WERI-Rb-1 (cell line): ENCODE data around the gene GPI.

Experiments
- DNase-seq: peaks from one replicate; pipeline ENCODE4 v3.0.0-alpha.2; 2020
- H3K27ac ChIP-seq: fragments of 250-450 bp; sonication (Bioruptor Pico); 2 replicates; pipeline ENCODE4 v1.5.1; 2020; ENCODE audit warnings: mild to moderate bottlenecking, moderate library complexity
- H3K27me3 ChIP-seq: fragments of 250-450 bp; sonication (Bioruptor Pico); 2 replicates; pipeline ENCODE4 v1.5.1; 2021; ENCODE audit warnings: mild to moderate bottlenecking, low read depth, moderate library complexity; ENCODE audit not compliant: insufficient read depth, severe bottlenecking
- H3K36me3 ChIP-seq: fragments of 250-450 bp; sonication (Bioruptor Pico); 2 replicates; pipeline ENCODE4 v1.5.1; 2020; ENCODE audit warnings: mild to moderate bottlenecking, moderate library complexity
- H3K4me3 ChIP-seq: 2 replicates; pipeline ENCODE4 v1.5.1; 2011; ENCODE audit warnings: low read depth, mild to moderate bottlenecking, control low read depth, low read length
- H3K9me3 ChIP-seq: fragments of 250-450 bp; sonication (Bioruptor Pico); 2 replicates; pipeline ENCODE4 v1.5.1; 2021; ENCODE audit warnings: mild to moderate bottlenecking, moderate library complexity; ENCODE audit not compliant: severe bottlenecking
- TF ChIP-seq, protein P1 (sequence below): IDR thresholded peaks from 2 replicates; pipeline ENCODE4 v1.5.1; 2011; ENCODE audit warnings: low read depth, mild to moderate bottlenecking, control low read depth, inconsistent platforms, low read length

Gene GPI

DNA sequence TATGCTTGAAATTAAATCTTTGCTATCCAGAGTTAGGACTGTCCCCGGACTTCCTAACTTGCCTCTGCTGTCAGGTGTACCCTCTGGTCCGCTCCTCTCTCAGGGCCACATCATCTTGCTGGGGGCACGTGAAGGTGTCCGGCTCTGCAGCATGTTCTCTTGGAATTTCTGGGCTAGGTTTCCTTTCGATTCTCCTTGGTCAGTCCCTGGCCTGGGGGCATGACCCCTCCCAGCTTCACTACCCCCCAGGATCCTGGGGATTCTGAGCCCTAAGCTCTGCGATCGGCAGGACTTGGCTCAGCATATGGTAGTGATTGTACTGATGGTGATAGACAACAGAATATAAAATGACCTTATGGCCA is 5.1 kb upstream of the GPI start:
- TF ChIP-seq, protein P1, sequence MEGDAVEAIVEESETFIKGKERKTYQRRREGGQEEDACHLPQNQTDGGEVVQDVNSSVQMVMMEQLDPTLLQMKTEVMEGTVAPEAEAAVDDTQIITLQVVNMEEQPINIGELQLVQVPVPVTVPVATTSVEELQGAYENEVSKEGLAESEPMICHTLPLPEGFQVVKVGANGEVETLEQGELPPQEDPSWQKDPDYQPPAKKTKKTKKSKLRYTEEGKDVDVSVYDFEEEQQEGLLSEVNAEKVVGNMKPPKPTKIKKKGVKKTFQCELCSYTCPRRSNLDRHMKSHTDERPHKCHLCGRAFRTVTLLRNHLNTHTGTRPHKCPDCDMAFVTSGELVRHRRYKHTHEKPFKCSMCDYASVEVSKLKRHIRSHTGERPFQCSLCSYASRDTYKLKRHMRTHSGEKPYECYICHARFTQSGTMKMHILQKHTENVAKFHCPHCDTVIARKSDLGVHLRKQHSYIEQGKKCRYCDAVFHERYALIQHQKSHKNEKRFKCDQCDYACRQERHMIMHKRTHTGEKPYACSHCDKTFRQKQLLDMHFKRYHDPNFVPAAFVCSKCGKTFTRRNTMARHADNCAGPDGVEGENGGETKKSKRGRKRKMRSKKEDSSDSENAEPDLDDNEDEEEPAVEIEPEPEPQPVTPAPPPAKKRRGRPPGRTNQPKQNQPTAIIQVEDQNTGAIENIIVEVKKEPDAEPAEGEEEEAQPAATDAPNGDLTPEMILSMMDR, result no peak
- H3K4me3 ChIP-seq, result peak overlapping the region; percentile 36
- H3K27me3 ChIP-seq, result no peaks in the 10 kb centered on the region
- H3K27ac ChIP-seq, result peak overlapping the region; percentile 39; the same call in 1 of the 2 replicates
- no peaks in the 10 kb centered on the region for H3K9me3 ChIP-seq
- DNase-seq, result no peak
- 0 out of 2 replicates have a peak, but pooled peaks cover 3% of the 10 kb centered on the region for H3K36me3 ChIP-seq

DNA sequence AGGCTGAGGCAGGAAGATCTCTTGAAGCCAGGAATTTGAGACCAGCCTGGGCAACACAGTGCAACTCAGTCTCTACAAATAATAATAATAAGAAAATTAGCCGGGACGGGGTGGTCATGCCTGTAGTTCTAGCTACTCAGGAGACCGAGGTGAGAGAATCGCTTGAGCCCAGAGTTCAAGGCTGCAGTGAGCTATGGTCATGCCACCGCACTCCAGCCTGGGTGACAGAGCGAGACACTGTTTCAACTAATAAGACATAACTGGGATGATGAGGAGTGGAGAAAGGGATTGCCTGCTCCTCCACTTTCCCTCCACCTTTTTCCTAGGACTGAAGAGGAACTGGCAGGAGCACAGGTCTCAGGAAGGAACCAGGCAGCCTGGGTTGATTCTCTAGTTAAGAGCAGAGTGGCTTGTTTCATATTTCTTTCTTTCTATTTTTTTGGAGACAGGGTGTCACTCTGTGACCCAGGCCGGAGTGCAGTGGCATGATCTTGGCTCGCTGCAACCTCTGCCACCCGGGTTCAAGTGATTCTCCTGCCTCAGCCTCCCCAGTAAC is 4.6 kb upstream of the GPI start:
- TF ChIP-seq, protein P1, result no peak
- Histone ChIP-seq H3K4me3 (no peak overlapping the region), H3K27ac (no peak overlapping the region)

DNA sequence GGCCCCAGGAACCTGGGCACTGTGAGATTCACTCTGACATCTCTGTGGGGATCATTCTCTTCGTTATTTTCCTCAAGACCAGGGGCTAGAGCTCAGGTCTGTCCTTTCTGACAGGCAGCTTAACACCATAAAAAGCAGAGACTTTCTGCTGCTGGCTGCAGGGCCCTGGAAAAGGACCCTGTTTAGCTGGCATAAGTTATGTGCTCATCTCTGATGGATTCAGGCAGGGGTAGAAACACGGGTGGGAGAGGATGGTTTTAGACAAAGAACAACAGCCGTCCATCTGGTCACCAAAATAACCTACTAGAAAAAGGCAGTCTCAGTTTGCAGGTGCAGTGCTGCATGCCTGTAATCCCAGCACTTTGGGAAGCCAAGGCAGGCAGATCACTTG is 2.3 kb upstream of the GPI start:
- TF ChIP-seq, protein P1, result no peak
- Histone ChIP-seq H3K27me3 (no peaks in the 10 kb centered on the region), H3K27ac (no peak overlapping the region), H3K36me3 (peaks cover 14% of the 10 kb centered on the region), H3K4me3 (no peak overlapping the region), H3K9me3 (no peaks in the 10 kb centered on the region)
- DNase-seq, result no peak

More for the DNA sequence above, 4.6 kb upstream of the GPI start:
- no peak for DNase-seq
- H3K36me3 ChIP-seq, result no peaks in the 10 kb centered on the region
- no peaks in the 10 kb centered on the region for H3K9me3 ChIP-seq
- H3K27me3 ChIP-seq, result no peaks in the 10 kb centered on the region

DNA sequence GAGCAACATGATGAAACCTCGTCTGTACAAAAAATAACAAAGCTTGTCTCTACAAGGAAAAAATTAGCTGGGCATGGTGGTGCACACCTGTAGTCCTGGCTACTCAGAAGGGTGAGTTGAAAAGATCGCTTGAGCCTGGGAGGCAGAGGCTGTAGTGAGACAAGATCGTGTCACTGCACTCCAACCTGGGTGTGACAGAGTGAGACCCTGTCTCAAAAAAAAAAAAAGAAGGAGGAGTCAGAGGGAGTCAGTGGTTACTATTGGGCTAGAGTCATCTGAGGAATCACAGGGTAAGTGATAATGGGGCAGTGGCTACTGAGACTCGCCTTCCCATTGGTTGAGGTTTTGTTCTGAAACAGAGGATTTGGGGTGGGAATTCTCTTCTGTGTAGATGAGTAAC is 1.9 kb upstream of the GPI start:
- Histone ChIP-seq H3K27me3 (no peaks in the 10 kb centered on the region), H3K9me3 (no peaks in the 10 kb centered on the region), H3K36me3 (peaks cover 18% of the 10 kb centered on the region), H3K4me3 (no peak overlapping the region), H3K27ac (no peak overlapping the region)
- no peak for DNase-seq
- TF ChIP-seq, protein P1, result no peak

DNA sequence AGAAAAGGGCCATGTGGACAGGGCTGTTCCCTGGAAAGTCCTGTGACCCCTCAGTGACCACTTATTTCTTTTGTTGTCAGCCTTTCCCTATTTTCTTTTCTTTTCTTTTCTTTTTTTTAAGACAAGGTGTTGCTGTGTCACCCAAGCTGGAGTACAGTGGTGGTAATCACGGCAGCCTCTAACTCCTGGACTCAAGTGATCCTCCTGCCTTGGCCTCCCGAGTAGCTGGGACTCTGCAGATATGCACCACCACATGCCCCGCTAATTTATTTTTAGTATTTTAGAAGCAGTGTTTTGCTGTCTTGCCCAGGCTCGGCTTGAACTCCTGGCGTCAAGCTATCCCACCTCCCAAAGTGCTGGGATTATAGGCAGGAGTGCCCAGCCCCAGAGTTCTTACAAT is 1.1 kb upstream of the GPI start:
- no peak overlapping the region for H3K4me3 ChIP-seq
- peaks cover 27% of the 10 kb centered on the region for H3K36me3 ChIP-seq
- no peak for DNase-seq
- H3K9me3 ChIP-seq, result no peaks in the 10 kb centered on the region
- TF ChIP-seq, protein P1, result no peak
- H3K27ac ChIP-seq, result no peak overlapping the region
- no peaks in the 10 kb centered on the region for H3K27me3 ChIP-seq

DNA sequence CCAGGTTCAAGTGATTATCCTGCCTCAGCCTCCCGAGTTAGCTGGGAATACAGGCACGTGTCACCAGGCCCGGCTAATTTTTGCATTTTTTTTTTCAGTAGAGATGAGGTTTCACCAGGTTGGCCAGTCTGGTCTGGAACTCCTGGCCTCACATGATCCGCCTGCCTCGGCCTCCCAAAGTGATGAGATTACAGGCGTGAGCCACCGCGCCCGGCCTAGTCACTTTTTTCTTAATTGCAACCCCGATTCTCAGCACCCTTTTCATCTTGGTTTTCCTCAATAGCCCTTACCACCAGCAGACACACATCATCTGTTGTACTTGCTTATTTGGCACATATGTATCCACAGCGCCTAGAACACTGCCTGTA is 550 bp upstream of the GPI start:
- Histone ChIP-seq H3K27ac (no peak overlapping the region), H3K9me3 (no peaks in the 10 kb centered on the region), H3K27me3 (no peaks in the 10 kb centered on the region), H3K36me3 (peaks cover 32% of the 10 kb centered on the region), H3K4me3 (peak overlapping the region; percentile 92)
- TF ChIP-seq, protein P1, result no peak
- DNase-seq, result no peak
